Fibroblast of the aortic adventitia (primary cell): Measurements from ENCODE around the gene TNFRSF21. TPM values are rescaled to one million over a fixed set of nuclear protein-coding genes. Genes with fewer than 3 reads are reported as not detected.
A peak's percentile ranks its signal among the peaks of the same experiment; 100 is the strongest.
"Not testable (repeated sequence)": the region's sequence is repeated elsewhere in the genome, so short reads cannot be mapped to it uniquely, and the experiment has no call there.

ENCODE experiments used
- DNase-seq: peaks from one replicate; pipeline ENCODE4 v3.0.0-alpha.2; 2010; ENCODE audit warnings: low read depth
- H3K4me3 ChIP-seq: 2 replicates; pipeline ENCODE4 v1.5.1; 2011; ENCODE audit warnings: low read depth, mild to moderate bottlenecking, control low read depth, low read length, moderate library complexity
- CTCF ChIP-seq: IDR thresholded peaks from 2 replicates; pipeline ENCODE4 v1.5.1; 2011; ENCODE audit warnings: mild to moderate bottlenecking, low read length, control low read depth, inconsistent platforms; ENCODE audit not compliant: insufficient read depth
- total RNA-seq: library from RNA; depleted of rRNA; stranded (reverse); fragments of >200 nt; gene quantifications from 2 replicates; pipeline ENCODE4 v1.2.3, GENCODE V29; 2012; ENCODE audit warnings: low replicate concordance

Gene TNFRSF21
- total RNA-seq, 1 donor = 17.7 TPM

GRCh38 chr6:47235421-47235820 is 74.3 kb downstream of the TNFRSF21 start:
- no peak for TF ChIP-seq CTCF
- no peak for DNase-seq
- H3K4me3 ChIP-seq = no peak overlapping the region

GRCh38 chr6:47234266-47234933 is 75.3 kb downstream of the TNFRSF21 start:
- TF ChIP-seq CTCF = no peak
- H3K4me3 ChIP-seq = no peak overlapping the region
- DNase-seq = no peak

DNA sequence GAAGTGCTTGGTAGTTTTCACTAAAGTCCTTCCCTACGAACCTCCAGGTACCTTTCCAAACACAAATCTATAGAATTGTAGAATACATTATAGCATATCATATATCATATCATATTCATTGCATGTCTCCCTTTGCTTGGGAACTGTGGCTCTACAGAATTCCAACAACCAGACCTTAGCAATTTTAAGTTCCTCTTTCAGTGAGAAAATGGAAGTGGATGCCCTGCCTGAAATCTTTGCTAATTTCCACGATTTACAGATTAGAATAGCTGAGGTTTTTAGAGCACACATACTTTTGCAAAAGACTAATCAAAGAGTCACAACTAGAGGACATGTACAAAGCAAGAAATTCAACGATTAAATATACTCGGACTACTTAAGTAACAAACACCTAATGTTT is 78.6 kb downstream of the TNFRSF21 start:
- no peak for TF ChIP-seq CTCF
- H3K4me3 ChIP-seq = no peak overlapping the region
- no peak for DNase-seq

- no peak for DNase-seq
- no peak for TF ChIP-seq CTCF
- no peak overlapping the region for H3K4me3 ChIP-seq
Observed at GRCh38 chr6:47230579-47230978, 79.1 kb downstream of the TNFRSF21 start.

GRCh38 chr6:47229255-47229654 is 80.5 kb downstream of the TNFRSF21 start:
- TF ChIP-seq CTCF = no peak
- no peak for DNase-seq
- no peak overlapping the region for H3K4me3 ChIP-seq

DNA sequence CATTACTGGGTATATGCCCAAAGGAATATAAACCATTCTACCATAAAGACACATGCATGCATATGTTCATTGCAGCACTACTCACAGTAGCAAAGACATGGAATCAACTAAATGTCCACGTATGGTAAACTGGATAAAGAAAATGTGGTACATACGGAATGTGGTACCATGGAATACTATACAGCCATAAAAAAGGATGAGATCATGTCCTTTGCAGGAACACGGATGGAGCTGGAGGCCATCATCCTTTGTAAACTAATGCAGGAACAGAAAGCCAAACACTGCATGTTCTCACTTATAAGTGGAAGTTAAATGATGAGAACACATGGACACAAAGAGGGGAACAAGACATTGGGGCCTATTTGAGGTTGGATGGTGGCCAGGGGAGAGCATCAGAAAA is 81.6 kb downstream of the TNFRSF21 start:
- not testable (repeated sequence) for H3K4me3 ChIP-seq, DNase-seq

DNA sequence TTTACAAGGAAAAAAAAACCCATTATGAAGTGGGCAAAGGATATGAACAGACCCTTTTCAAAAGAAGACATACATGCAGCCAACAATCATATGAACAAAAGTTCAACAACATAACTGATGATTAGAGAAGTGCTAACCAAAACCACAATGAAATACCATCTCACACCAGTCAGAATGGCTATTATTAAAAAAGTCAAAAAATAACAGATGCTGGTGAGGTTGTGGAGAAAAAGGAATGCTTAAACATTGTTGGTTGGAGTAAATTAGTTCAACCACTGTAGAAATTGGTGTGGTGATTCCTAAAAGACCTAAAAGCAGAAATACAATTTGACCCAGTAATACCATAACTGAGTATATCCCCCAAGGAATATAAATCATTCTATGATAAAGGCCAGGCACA is 86.5 kb downstream of the TNFRSF21 start:
- peak; percentile 2 for DNase-seq

DNA sequence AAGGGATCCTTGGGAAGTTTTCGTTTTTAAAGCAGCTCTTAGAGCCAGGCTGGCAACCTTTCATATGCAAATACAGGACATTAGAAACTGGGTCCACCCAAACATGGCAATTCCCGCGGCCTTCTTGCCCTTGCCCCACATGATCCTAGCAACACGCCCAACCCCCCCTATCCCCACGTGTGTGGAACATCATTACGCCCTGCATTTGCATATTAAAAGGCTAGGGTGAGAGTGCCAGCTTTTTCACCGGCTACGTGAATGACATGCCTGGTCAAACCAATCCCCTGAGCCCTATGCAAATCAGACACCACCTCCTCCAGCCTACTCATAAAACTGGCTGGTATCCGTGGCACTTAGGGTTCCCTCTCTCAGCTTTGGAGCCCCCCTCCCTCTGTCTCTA is 88.1 kb downstream of the TNFRSF21 start:
- no peak for DNase-seq
- H3K4me3 ChIP-seq = no peak overlapping the region
- TF ChIP-seq CTCF = no peak

More for the DNA sequence above, 86.5 kb downstream of the TNFRSF21 start:
- not testable (repeated sequence) for H3K4me3 ChIP-seq
